GM12873 (cell line): ENCODE data around the gene BEGAIN.

Experiments used
- TF ChIP-seq, protein P1 (sequence below): IDR thresholded peaks from 2 replicates; pipeline ENCODE4 v1.5.1; 2012; ENCODE audit warnings: low read depth, mild to moderate bottlenecking, moderate library complexity, low read length, control low read depth; ENCODE audit not compliant: insufficient read depth; ENCODE audit errors: missing control alignments

The BEGAIN gene

GRCh38 chr14:100522616-100523099, 64.6 kb downstream of the BEGAIN start:
- TF ChIP-seq, protein P1, sequence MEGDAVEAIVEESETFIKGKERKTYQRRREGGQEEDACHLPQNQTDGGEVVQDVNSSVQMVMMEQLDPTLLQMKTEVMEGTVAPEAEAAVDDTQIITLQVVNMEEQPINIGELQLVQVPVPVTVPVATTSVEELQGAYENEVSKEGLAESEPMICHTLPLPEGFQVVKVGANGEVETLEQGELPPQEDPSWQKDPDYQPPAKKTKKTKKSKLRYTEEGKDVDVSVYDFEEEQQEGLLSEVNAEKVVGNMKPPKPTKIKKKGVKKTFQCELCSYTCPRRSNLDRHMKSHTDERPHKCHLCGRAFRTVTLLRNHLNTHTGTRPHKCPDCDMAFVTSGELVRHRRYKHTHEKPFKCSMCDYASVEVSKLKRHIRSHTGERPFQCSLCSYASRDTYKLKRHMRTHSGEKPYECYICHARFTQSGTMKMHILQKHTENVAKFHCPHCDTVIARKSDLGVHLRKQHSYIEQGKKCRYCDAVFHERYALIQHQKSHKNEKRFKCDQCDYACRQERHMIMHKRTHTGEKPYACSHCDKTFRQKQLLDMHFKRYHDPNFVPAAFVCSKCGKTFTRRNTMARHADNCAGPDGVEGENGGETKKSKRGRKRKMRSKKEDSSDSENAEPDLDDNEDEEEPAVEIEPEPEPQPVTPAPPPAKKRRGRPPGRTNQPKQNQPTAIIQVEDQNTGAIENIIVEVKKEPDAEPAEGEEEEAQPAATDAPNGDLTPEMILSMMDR = no peak

- TF ChIP-seq, protein P1 = no peak
Measured at GRCh38 chr14:100504372-100505078, 82.7 kb downstream of the BEGAIN start.

- TF ChIP-seq, protein P1 = no peak
Measured at GRCh38 chr14:100503251-100503650, 84.0 kb downstream of the BEGAIN start.

GRCh38 chr14:100502622-100503220, 84.5 kb downstream of the BEGAIN start:
- TF ChIP-seq, protein P1 = no peak

DNA sequence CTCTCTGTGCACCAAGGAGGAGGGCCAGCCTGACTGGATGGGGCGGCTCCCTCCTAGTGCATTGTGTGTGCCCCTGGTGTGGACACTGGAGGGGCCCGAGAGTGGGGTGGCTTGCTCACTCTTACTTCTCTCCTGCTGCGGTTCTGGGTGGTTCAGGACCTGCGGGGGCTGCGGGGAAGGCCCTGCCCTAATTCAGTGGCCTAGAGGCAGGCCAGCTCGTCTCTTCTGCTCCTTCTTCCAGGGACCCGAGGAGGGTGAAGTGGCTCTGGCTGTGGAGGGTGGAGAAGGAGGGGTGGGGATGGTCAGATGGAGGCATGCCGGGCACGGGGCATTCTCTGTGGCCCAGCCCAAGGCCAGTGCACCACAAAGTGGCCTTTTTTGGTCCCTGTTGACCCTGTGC, 87.1 kb downstream of the BEGAIN start:
- TF ChIP-seq, protein P1 = no peak

DNA sequence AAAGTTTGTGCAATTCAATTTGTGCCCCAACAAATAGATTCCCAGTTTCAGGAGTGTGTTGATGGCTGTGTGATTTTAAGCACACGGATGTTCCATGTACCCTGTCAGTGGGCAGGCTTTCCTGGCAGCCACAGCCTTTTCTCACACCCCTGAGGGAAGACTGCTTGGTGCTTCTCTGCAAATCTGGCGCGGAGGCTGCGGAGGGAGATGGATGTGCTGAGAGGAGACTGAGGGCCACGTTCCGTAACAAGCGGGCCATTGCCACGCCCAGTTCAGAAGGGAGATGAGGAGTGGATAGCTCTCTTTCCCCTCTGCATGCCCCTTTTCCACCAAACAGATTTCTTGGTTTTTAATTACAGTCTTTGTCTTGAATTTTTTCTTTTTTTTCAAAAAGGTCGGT, 89.1 kb downstream of the BEGAIN start:
- TF ChIP-seq, protein P1 = no peak

DNA sequence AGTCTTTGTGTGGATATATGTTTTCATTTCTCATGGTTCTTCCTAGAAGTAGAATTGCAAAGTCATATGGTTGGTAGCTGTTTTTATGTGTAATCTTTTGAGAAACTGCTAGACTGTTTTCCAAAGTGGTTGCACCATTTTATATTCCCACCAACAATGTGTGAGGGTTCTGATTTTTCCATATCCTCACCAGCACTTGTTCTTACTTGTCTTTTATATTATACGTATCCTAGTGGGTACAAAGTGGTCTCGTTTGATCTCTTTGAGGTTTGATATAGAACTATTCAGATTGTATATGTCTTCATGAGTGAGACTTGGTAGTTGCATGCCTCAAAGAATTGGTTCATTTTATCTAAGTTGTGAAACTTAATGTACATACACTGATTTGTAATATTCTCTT, 91.3 kb downstream of the BEGAIN start:
- TF ChIP-seq, protein P1 = no peak
